Endothelial cell of umbilical vein (primary cell): ENCODE results near the gene RNF217. TPM values are rescaled to one million over a fixed set of nuclear protein-coding genes. Genes with fewer than 3 reads are reported as not detected.

Source experiments
- BruUV-seq: library from RNA; stranded (reverse); fragments of 400-500 nt; replicated peaks from 2 replicates; lab custom pipeline; 2021; lab: Mats Ljungman, UMichigan
- CTCF ChIA-PET: fragments of 300-600, 350-600 bp; sonication (Branson Sonifier 250); formaldehyde crosslinking; loops from one replicate; lab custom pipeline; 2021; ENCODE audit warnings: antibody characterized with exemption, inconsistent platforms; lab: Charles Lee
- POLR2A ChIA-PET: fragments of 300-600, 350-600 bp; sonication (Branson Sonifier 250); formaldehyde crosslinking; loops from one replicate; lab custom pipeline; 2021; ENCODE audit warnings: antibody characterized with exemption, inconsistent platforms; lab: Charles Lee
- DNase-seq: peaks from one replicate; pipeline ENCODE4 v3.0.0-alpha.2; 2011; ENCODE audit warnings: low read depth, low spot score
- FAIRE-seq: peaks from 2 replicates; lab custom pipeline; 2011; peaks lifted over from hg19 to GRCh38; lab: Jason Lieb, UNC
- H2AFZ ChIP-seq: 2 replicates; pipeline ENCODE4 v1.6.0; 2012; ENCODE audit warnings: low read depth, low read length, control low read depth, inconsistent platforms
- H3K27ac ChIP-seq: 2 replicates; pipeline ENCODE4 v1.5.1; 2011; ENCODE audit warnings: low read depth, mild to moderate bottlenecking, control low read depth, low read length, moderate library complexity; ENCODE audit not compliant: insufficient read depth
- H3K27me3 ChIP-seq, 2 experiments: 2 replicates each; pipeline versions ENCODE4 v1.6.0 to v1.6.1; 2011; ENCODE audit warnings: low read length in 2 of 2, mixed read lengths in 1 of 2; ENCODE audit not compliant: control insufficient read depth in 2 of 2, insufficient read depth in 2 of 2
- H3K36me3 ChIP-seq, 2 experiments: 2 replicates in 1 of 2; 3 replicates in 1 of 2; pipeline ENCODE4 v1.5.1; 2011; ENCODE audit warnings: low read length in 2 of 2, mild to moderate bottlenecking in 1 of 2, moderate library complexity in 1 of 2; ENCODE audit not compliant: control insufficient read depth in 2 of 2, insufficient read depth in 2 of 2; ENCODE audit errors: extremely low read depth in 1 of 2
- H3K4me1 ChIP-seq: 3 replicates; pipeline ENCODE4 v1.5.1; 2011; ENCODE audit warnings: mild to moderate bottlenecking, low read length; ENCODE audit not compliant: control insufficient read depth, insufficient read depth; ENCODE audit errors: extremely low read depth
- H3K4me2 ChIP-seq: 2 replicates; pipeline ENCODE4 v1.6.1; 2011; ENCODE audit warnings: low read length, control low read depth, mixed read lengths; ENCODE audit not compliant: insufficient read depth
- H3K4me3 ChIP-seq, 3 experiments: fragments of 200-600 bp in 1 of 3; sonication (generic), shearing (Covaris generic) in 1 of 3; replicated peaks in 1 of 3; 2 replicates each; pipeline ENCODE4 v1.5.1; 2011 to 2016; ENCODE audit warnings: control low read depth in 3 of 3, low read length in 3 of 3, mild to moderate bottlenecking in 2 of 3, inconsistent platforms in 1 of 3, low read depth in 1 of 3, moderate library complexity in 1 of 3; ENCODE audit not compliant: insufficient read depth in 1 of 3
- H3K79me2 ChIP-seq: 2 replicates; pipeline ENCODE4 v1.6.0; 2012; ENCODE audit warnings: low read length, inconsistent platforms; ENCODE audit not compliant: control insufficient read depth, insufficient read depth
- H3K9ac ChIP-seq: replicated peaks from 2 replicates; pipeline ENCODE3; 2011; ENCODE audit warnings: low read length, control low read depth; ENCODE audit not compliant: insufficient read depth; ENCODE audit errors: extremely low read depth
- H3K9me1 ChIP-seq: replicated peaks from 3 replicates; pipeline ENCODE4 v1.6.0; 2011; ENCODE audit warnings: mild to moderate bottlenecking, low read length; ENCODE audit not compliant: control insufficient read depth, insufficient read depth; ENCODE audit errors: extremely low read depth
- H3K9me3 ChIP-seq: replicated peaks from 2 replicates; pipeline ENCODE4 v1.5.1; 2012; ENCODE audit warnings: low read length, inconsistent platforms; ENCODE audit not compliant: control insufficient read depth, insufficient read depth
- H4K20me1 ChIP-seq: replicated peaks from 2 replicates; pipeline ENCODE3; 2011; ENCODE audit warnings: mild to moderate bottlenecking, low read length; ENCODE audit not compliant: control insufficient read depth, insufficient read depth; ENCODE audit errors: extremely low read depth
- FOS ChIP-seq: IDR thresholded peaks from 2 replicates; pipeline ENCODE4 v1.6.1; 2011; ENCODE audit warnings: mild to moderate bottlenecking, low read length, moderate library complexity, borderline replicate concordance; ENCODE audit not compliant: insufficient read depth
- GATA2 ChIP-seq: IDR thresholded peaks from 2 replicates; pipeline ENCODE4 v1.7.0; 2011; ENCODE audit warnings: low read depth, mild to moderate bottlenecking, moderate library complexity, mixed read lengths, low read length; ENCODE audit not compliant: insufficient read length, insufficient read depth
- JUN ChIP-seq: IDR thresholded peaks from 2 replicates; pipeline ENCODE4 v1.6.1; 2011; ENCODE audit warnings: borderline replicate concordance, low read depth; ENCODE audit not compliant: insufficient read length, insufficient read depth
- POLR2A ChIP-seq: IDR thresholded peaks from 2 replicates; pipeline ENCODE4 v1.6.1; 2012; ENCODE audit warnings: low read depth, mild to moderate bottlenecking, control low read depth, low read length
- POLR2AphosphoS5 ChIP-seq: IDR thresholded peaks from 2 replicates; pipeline ENCODE4 v1.6.1; 2012; ENCODE audit warnings: low read depth, mild to moderate bottlenecking, control low read depth, low read length, moderate library complexity; ENCODE audit not compliant: insufficient read depth
- dilution Hi-C: fragments of 300-500 bp; cut with MboI; formaldehyde crosslinking; loops from one replicate; pipeline ENCODE4 v1.15.0; 2019; ENCODE audit warnings: low sequenced_read_pairs; ENCODE audit not compliant: extremely low pct_ligation_motif_present
- intact Hi-C: fragments of 100-400 bp; cut with micrococcal nuclease; formaldehyde crosslinking; loops from one replicate; pipeline ENCODE4 v1.10.0; 2022
- polyA plus RNA-seq, 4 experiments: library from polyadenylated mRNA; depleted of rRNA in 3 of 4; stranded (reverse) in 3 of 4; unstranded in 1 of 4; fragments of >200 nt; gene quantifications; 2 replicates each; pipeline versions ENCODE4 v1.2.1 to v1.2.3, GENCODE V29; 2011 to 2012; ENCODE audit warnings: missing spikeins in 1 of 4
- total RNA-seq: library from RNA; stranded (reverse); gene quantifications from 2 replicates; pipeline ENCODE4 v1.2.3, GENCODE V29; 2021
- TF ChIP-seq, protein P1 (sequence below): IDR thresholded peaks from 2 replicates; pipeline ENCODE4 v1.6.1; 2011; ENCODE audit not compliant: insufficient read depth, insufficient read length

The RNF217 gene
- total and polyA plus RNA-seq, 2 donors (not counting 3 experiments of a cell fraction or from before 2014, with no cell fraction given): 8.8 to 32.5 TPM

DNA sequence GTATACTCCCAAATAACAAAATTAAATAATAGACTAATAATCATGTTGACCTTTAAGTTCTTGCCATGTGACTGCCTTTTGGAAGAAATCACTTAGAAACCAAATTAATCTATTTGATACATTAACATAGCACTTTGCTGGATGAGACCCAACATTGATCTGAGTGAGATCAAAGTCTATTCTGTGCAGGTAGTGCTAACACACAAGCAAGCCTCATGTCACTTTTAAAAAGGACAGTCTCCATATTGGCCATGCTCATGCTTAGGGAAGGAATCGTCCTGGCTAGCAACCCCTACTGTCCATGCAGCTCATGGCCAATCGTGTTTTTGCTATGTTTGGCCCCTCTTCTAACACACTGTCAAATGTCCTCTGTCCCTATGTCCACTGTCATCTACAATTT, 35.8 kb upstream of the RNF217 start:
- Histone ChIP-seq H3K9ac (no peak overlapping the region), H3K36me3 (no peaks in the 10 kb centered on the region), H3K4me1 (no peaks in the 10 kb centered on the region), H3K27ac (no peak overlapping the region), H2AFZ (no peak overlapping the region), H3K27me3 (no peaks in the 10 kb centered on the region), H3K9me1 (no peaks in the 10 kb centered on the region), H3K9me3 (no peaks in the 10 kb centered on the region), H3K4me2 (no peak overlapping the region), H3K4me3 (no peak overlapping the region), H3K79me2 (no peaks in the 10 kb centered on the region), H4K20me1 (no peaks in the 10 kb centered on the region)
- intact Hi-C loops: no loop called here
- ChIA-PET POLR2A (no interaction called here), CTCF (no interaction called here)
- FAIRE-seq (no peak), DNase-seq (no peak)
- no TSS peak for BruUV-seq
- TF ChIP-seq POLR2A (no peak), FOS (no peak), POLR2AphosphoS5 (no peak), GATA2 (no peak)
- TF ChIP-seq, protein P1, sequence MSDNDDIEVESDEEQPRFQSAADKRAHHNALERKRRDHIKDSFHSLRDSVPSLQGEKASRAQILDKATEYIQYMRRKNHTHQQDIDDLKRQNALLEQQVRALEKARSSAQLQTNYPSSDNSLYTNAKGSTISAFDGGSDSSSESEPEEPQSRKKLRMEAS: no peak
- dilution Hi-C loops: no loop called here

DNA sequence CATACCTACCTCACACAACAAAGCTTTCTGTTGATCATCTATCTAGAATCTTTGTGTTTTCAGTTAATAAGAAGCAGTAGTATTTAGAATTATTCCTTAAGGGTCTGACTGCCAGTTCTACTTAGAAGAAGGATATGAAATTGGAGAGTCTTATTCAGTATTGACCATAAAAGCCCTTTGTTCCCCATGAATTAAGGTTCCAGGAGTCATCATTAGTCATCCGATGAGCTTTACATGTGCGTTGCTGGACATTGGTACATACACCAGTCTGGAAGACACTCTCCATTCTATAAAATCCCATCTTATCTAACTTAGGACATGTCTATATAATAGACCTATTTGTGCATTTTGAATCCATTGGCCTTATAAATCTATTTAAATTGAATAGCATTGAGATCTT, 34.4 kb upstream of the RNF217 start:
- TF ChIP-seq FOS (peak; percentile 25), JUN (no peak)
- POLR2A ChIA-PET: no interaction called here
- Histone ChIP-seq H4K20me1 (no peaks in the 10 kb centered on the region), H3K36me3 (no peaks in the 10 kb centered on the region), H3K9ac (no peak overlapping the region), H3K4me2 (no peak overlapping the region), H3K79me2 (no peaks in the 10 kb centered on the region), H3K27me3 (no peaks in the 10 kb centered on the region), H3K9me3 (no peaks in the 10 kb centered on the region), H3K27ac (no peak overlapping the region), H3K9me1 (no peaks in the 10 kb centered on the region), H3K4me3 (no peak overlapping the region), H3K4me1 (no peaks in the 10 kb centered on the region), H2AFZ (no peak overlapping the region)
- FAIRE-seq (no peak), DNase-seq (no peak)
- dilution Hi-C loops: no loop called here
- no TSS peak for BruUV-seq
- CTCF ChIA-PET: no interaction called here
- intact Hi-C loops: no loop called here
